Cortex of kidney (tissue), 1 donor: Measurements from ENCODE around the gene UST.
"Not testable (repeated sequence)": the region's sequence is repeated elsewhere in the genome, so short reads cannot be mapped to it uniquely, and the experiment has no call there.

Experiments
- DNase-seq: peaks from one replicate; lab custom pipeline; 2025; lab: John Stamatoyannopoulos, UW

Gene UST

DNA sequence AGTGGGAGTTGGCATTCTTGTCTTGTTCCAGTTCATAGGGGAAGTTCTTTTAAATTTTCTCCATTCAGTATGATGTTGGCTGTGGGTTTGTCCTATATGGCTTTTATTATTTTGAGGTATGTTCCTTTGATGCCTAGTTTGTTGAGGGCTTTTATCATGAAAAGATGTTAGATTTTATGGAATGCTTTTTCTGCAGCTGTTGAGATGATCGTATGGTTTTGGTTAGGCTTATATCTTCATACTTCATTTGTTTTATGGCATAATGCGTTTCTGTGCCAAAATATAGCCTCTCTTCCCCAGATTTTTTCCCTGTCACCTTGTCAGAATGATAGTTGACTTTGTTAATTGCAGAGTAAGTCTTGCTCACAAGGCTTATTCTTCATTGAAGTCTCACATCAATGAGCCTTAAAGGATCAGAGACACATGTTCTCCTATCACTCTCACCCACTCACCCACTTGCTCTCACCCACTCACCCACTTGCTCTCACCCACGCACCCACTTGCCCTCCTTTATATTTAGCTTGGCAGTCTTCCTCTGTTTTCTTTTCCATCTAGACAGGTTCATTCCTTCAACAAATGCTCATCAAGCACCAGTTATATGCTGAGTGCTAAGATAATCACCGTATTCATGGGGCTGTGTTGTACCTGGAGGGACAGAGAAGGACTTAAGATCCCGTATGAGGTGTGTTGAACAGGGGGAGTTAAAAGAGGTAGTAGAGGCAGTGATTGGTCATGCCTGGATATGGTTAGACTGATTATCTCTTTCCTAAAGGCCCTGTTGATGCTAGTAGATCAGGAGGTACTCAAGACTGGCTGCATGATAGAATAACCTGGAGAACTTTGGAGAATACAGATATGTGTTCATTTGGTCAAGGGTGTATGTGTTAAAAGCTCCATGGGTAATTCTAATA is 19.3 kb downstream of the UST start:
- no peak for DNase-seq

DNA sequence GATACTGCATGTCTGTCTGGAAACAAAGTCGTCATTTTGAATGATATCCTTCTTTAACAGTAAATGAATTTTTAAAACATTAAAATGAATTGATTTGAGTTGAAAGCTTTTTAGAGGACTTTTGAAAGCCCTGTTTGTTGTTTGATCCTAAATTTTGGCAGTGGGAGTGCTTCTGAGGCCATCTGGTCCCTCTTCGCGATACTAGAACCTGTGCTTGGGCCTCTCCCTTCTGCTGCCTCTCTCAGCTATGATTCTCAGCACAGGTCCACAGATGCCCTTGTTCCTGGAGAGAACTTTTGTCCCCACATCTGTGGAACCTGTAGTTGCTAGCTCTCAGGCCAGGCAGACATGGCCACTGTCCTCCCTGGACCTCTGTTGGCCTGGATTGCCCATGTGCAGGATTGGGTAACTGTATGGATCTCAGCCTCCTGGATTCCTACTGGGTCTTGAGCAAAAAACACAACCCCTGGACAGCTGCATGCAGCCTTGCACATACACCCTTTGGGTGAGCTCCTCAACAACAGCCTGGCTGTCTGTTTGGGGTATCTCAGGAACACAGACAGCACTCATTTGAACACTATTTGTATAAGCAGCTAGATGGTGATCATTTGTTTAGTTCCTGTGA is 21.9 kb downstream of the UST start:
- no peak for DNase-seq

DNA sequence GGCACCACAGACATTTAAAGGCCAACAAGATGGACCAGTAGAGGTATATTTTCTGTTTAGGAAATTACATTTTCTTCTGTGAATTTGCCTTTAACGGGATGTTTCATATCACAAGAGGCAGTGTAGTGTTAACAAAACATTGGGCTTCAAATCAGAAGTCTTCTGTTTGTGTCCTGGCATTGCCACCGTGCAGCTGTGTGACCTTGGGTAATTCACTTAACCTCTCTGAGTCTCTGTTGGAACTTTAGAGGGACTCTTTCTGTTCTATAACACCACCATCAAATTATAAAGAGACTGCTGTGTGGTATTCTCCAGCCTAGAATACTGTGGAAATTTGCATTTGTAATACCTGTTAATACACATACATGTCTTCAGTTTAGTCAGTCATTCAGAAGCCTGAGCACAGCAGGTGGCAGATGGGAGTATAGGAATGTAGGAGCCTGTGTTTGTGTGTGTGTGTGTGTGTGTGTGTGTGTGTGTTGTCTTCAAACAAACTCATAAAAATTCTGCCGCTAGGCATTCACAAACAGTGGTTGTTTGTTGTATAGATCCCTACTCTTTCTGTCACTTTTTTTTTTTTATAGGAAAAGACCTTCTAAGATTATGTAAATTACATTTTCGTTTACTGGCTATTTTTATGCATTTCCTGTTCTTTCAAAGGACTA is 22.6 kb downstream of the UST start:
- DNase-seq = no peak

- DNase-seq = no peak
Measured at GRCh38 chr6:148770408-148771211, 23.8 kb downstream of the UST start.

GRCh38 chr6:148771212-148771601 is 24.4 kb downstream of the UST start:
- no peak for DNase-seq

DNA sequence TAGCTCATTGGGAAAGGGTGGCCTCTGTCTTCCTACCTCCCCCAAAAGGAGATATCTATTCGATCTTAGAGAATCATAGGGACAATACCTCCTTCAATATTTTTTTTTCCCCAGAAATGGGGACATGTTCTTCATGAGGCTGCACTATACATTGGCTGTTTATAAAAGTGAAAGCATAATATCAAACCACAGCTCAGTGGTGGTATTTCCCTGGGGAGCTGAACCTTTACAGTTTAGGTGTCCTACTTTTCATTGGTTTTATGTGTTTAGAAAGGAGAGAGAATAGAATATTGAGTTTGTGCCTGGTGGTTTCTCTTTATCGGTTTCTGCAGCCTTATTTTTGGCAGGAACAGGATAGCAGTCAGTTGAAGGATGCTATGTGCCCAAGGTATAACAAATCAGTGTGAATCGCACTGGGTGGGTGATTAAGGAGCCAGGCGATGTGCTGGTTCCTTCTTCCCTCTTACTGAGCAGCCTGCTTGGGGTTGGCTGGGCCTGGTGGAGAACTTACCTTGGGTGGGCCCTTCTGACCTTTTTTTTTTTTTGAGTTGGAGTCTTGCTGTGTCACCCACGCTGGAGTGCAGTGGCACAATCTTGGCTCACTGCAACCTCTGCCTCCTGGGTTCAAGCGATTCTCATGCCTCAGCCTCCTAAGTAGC is 25.2 kb downstream of the UST start:
- no peak for DNase-seq

DNA sequence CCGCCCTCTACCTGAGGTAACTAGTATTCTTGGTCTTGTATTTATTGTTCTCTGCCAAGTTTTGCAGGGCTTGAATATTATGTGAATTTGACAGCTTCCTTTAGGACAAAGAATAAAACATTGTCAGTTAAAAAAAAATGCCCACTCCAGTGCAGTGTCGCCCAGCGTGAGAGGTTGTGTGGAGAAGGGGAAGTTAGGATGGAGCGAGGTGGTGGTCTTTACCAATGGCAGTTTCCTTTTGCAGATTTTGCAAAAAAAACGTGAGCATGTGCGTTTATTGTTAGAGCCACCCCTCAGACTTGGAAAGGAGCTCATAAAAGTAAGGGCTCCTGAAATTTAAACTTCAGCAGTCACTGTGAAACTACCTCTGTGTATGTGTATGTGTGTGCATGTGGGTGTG is 28.3 kb downstream of the UST start:
- no peak for DNase-seq

DNA sequence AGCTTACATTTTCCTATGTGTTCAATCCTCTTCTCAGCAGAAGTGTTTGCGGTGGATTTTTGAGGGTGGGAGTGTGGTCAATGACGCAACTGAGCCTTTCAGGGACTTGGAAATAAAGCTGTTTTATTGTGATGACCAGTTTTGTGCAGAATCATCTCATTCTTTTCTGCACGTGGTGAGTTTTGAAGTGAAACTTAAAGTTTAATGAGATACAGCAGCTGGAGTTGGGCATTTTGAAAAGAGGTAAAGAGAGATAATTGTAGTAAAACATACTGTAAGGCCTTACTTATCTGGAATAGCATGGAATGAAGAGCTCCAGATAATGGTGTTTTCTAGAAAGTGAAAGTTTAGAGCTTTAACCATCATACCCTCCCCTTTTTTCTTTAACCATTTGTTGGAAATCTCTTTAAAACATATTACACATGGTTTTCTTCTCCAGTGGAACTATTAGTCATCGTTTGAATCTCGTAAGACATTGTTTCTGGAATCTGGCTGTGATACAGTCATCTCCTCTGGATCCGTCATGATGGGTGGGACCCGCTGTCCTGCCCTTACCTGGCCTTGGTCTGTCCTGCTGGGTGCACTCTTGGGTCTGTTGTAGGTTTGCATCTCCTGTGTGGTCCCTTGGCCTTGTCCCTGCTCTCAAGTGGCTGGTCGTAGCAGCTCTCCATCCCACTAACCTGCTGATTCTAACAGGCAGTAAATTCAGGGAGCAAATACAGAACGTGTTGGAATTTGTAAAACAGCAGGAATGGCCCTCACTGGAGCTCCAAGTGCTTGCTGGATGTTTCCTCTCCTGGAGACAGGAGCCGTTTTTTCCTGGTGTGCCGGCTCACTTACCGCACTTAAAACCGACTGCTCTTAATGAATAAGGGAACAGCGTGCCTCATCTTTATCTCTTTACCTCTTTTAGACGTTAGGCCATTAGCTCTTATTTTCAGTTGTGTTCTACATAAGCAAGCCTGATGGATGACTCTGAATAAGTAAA is 29.8 kb downstream of the UST start:
- DNase-seq = no peak

GRCh38 chr6:148779142-148779562 is 32.3 kb downstream of the UST start:
- DNase-seq = no peak

GRCh38 chr6:148780423-148780822 is 33.6 kb downstream of the UST start:
- not testable (repeated sequence) for DNase-seq

- no peak for DNase-seq
Measured at GRCh38 chr6:148780918-148781436, 34.1 kb downstream of the UST start.

DNA sequence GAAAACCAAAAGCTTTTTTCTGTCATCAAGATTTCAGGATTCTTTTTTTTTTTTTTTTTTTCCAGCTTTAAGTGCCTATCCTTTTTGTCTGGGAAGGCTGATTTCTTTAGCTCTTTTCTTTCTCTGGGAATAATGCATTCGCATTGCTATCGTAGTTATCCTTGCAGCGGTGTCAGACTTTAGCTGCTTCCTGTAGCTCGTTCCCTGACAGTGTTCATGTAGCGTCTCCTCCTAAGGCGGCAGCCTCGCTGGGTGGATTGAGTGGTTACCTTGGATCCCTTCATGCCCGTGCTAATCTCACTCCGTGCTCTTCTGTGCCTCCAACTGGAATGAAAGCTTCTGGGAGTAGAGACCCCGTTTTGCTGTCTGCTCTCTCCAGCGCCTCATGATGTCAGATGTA is 43.1 kb downstream of the UST start:
- no peak for DNase-seq

- no peak for DNase-seq
Measured at GRCh38 chr6:148790404-148790803, 43.6 kb downstream of the UST start.

DNA sequence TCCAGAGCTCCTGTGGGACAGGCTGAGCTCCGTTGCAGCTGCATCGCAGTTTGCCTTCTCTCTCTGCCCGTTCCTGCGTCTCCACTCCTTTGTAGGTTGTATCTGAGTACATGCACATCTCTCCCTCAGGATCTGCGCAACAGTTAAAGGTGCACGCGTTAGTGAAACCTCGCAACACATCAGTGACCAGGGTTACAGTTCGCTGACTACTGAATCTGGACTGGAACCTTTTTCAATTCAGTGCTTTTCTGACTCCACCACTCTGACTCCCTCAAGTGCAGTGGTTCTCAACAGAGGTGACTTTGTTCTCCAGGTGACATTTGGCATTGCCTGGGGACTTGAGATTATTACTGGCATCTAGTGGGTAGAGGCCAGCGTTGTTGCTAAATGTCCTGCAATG is 44.0 kb downstream of the UST start:
- no peak for DNase-seq

DNA sequence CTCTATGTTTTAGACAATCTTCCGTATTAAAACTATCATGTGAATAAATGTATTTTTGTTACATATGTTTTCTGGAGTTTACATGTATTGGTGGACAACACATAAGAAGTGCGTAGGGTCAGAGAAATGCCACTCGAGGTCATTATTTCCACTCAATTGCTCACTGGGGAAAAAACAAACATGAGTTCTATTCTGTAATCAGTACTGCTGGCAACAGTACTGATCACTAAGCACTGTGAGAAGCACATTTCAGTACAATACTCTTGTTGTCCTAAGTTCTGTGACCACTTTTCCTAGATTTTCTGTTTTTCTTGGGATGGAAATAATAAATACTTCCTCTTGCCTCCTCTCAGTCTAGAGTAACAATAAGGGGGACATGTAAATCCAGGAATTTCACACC is 44.5 kb downstream of the UST start:
- no peak for DNase-seq

DNA sequence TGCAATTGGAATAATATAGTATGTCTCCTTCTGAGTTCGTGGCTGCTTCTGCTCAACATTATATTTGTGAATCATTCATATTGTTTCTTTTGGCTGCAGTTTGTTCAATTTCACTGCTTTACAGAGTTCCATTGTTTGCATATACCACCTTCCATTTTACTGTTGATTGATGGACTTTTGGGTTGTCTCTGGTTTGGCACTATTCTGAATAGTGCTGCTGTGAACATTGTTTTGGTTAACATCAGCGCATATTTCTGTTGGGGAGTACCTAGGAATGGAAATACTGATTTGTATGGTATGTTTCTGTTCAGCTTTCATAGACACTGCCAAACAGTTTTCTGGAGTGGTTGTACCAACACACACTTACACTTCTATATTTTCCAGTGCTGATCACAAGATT is 46.9 kb downstream of the UST start:
- DNase-seq = no peak

GRCh38 chr6:148794797-148795196 is 48.0 kb downstream of the UST start:
- no peak for DNase-seq

DNA sequence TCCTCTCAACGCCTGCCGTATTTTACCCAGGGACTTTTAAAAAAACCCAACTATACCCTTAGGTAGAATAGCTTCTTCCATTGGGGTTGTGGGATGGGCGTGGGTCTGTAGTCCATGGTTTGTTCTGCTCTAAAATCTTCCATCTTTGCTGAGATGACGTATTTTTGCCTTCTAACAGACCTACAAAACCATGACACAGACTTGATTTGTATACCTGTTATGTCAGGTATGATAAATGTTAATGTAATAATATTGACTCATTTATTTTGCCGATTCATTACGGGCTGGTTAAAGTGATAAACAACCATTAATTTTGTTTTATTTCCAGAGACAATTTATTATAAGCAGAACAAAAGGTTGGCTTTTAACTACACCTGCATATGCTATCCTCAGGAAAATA is 48.7 kb downstream of the UST start:
- no peak for DNase-seq

- no peak for DNase-seq
Measured at GRCh38 chr6:148799647-148800046, 52.8 kb downstream of the UST start.

- DNase-seq = no peak
Measured at GRCh38 chr6:148800536-148800935, 53.7 kb downstream of the UST start.
